ENCODE data around the gene NGRN.
A peak's percentile ranks its signal among the peaks of the same experiment; 100 is the strongest.

NGRN gene

GRCh38 chr15:90320062-90320884 lies 54.8 kb downstream of the NGRN start:
- peak; percentile 56 for DNase-seq

DNA sequence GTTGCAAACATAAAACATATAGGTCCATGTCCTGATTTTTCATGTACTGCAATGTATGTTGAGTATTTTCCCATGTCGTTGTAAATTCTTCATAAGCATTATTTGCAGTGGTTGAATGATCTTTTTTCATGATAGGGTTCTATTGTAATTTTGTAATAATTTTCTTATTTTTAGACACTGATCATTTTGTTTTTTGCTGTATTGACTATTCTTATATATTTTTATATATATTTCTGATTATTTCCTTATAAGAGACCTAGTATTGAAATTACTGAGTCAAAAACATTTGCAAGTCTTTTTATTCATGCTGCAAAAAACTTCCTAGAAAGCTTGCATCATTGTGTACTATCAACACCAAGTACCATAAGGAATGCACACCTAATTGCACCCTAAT lies 55.4 kb downstream of the NGRN start:
- DNase-seq: no peak
